ENCODE data around the gene NXPH1. TPM values are rescaled to one million over a fixed set of nuclear protein-coding genes. Genes with fewer than 3 reads are reported as not detected.

NXPH1 gene
- total RNA-seq, 3 donors from 2014 or later = 0.29 TPM; not detected in 2

DNA sequence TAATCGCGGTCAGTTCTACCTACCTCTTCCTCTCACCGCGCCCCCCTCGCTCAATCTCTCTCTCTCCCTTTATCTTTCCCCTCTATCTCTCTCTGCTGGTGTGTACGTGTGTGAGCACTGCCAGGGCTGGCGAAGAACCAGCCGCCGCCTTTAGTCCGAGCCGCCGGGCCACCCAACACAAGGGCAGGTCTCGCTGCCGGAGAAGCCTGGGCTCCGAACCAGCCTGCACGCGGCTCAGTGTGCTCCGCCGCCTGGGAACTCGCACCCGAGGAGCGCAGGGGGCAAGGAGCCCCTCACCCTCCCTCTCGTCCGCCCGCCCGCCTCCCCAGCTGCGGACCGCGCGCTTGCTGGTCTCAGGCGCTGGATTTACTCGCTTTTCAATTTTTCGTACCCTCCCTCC, 1.7 kb downstream of the NXPH1 start:
- Histone ChIP-seq H3K9me3 (no peaks in the 10 kb centered on the region), H3K4me1 (no peaks in the 10 kb centered on the region), H3K36me3 (no peaks in the 10 kb centered on the region), H3K27ac (no peak overlapping the region), H3K4me3 (no peak overlapping the region), H3K27me3 (peaks cover 2 to 85% of the 10 kb centered on the region in 2 donors)
- DNase-seq (ENCODE audit: low spot score in 2 of 2) = no peak
- intact Hi-C loops (cut with DNase I; ENCODE audit: low total_unique reads) = no loop called here
- TF ChIP-seq, protein P1, sequence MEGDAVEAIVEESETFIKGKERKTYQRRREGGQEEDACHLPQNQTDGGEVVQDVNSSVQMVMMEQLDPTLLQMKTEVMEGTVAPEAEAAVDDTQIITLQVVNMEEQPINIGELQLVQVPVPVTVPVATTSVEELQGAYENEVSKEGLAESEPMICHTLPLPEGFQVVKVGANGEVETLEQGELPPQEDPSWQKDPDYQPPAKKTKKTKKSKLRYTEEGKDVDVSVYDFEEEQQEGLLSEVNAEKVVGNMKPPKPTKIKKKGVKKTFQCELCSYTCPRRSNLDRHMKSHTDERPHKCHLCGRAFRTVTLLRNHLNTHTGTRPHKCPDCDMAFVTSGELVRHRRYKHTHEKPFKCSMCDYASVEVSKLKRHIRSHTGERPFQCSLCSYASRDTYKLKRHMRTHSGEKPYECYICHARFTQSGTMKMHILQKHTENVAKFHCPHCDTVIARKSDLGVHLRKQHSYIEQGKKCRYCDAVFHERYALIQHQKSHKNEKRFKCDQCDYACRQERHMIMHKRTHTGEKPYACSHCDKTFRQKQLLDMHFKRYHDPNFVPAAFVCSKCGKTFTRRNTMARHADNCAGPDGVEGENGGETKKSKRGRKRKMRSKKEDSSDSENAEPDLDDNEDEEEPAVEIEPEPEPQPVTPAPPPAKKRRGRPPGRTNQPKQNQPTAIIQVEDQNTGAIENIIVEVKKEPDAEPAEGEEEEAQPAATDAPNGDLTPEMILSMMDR (IDR thresholded peaks at IDR 0.05) = no peak
- TF ChIP-seq POLR2AphosphoS5 (IDR thresholded peaks at IDR 0.05) (no peak), POLR2A (IDR thresholded peaks at IDR 0.05) (no peak)

DNA sequence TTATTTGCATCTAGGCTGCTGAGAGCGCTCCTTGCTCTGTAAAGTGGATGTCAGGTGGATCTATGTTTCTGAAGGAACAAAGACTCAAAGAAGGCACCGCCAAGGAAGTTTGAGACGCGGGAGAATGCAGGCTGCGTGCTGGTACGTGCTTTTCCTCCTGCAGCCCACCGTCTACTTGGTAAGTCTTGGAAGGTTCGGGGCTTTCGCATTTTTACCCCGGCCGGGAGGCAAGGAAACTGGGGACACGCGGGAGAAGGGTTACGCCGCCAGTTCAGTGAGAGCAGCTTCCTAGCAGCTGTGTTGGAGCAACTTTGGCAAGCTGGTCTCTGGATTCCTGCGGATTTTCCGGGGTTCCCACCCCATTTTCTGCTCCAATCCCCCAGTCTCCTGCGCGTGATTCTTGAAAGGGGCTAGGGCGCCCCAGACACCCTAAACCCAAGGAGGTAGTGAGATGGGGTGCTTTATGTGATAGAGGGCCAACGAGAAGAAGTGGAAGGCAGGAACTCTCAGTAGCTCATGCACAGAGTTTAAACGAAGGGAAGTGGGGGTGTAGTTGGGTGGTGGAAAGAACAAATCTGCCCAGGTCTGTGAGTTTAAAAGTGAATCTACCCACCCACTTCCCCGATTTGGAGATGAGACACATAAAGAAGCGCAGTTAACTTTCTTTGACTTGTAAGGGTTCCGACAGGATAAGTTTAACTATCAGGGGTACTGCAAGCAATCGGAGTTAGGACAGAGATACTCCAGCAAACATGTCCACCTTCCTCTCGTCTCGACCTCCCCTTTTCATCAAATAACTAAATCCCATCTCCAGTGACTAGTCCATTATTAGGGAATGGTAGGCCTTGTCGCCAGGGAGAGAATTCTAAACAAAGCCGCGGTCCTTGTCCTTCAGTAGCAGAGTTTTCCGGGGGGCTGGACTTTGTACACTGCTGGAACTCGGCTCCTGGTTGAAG, 2.5 kb downstream of the NXPH1 start:
- TF ChIP-seq, protein P1 (IDR thresholded peaks at IDR 0.05) = no peak
- TF ChIP-seq POLR2AphosphoS5 (IDR thresholded peaks at IDR 0.05) (no peak), POLR2A (IDR thresholded peaks at IDR 0.05) (no peak)
- peaks cover 2 to 93% of the 10 kb centered on the region in 2 donors for H3K27me3 ChIP-seq
- intact Hi-C loops (cut with DNase I; ENCODE audit: low total_unique reads) = no loop called here

DNA sequence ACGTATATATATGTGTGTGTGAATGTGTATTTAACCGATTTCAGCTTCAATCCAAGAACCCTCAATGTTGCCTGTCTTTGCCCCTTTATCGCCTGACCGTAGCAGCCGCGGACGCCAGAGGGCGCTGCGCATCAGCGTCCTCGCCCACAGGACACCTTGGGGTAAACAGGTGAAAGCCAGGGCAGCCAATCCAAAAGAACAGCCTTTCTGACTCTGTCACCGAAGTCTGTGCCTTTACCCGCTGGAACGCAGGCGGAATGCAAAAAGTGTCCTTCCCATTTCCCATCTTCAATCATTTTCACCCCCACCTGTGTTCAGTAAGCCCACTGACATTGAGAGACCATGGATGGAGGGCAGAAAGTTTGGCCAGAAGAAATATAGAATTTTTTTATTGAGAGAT, 3.6 kb downstream of the NXPH1 start:
- TF ChIP-seq, protein P1 (IDR thresholded peaks at IDR 0.05) = peak in 2 of 3 donors; percentile 35 to 50
- TF ChIP-seq POLR2AphosphoS5 (IDR thresholded peaks at IDR 0.05) = no peak
- Histone ChIP-seq H3K27ac (no peak overlapping the region), H3K9me3 (no peaks in the 10 kb centered on the region), H3K4me1 (no peaks in the 10 kb centered on the region), H3K27me3 (peaks cover 2 to 98% of the 10 kb centered on the region in 2 donors), H3K36me3 (no peaks in the 10 kb centered on the region), H3K4me3 (no peak overlapping the region)
- no peak for DNase-seq (ENCODE audit: low spot score in 2 of 2)
- intact Hi-C loops (cut with DNase I; ENCODE audit: low total_unique reads) = no loop called here

More for the DNA sequence above, 2.5 kb downstream of the NXPH1 start:
- Histone ChIP-seq H3K4me1 (no peaks in the 10 kb centered on the region), H3K4me3 (no peak overlapping the region), H3K9me3 (no peaks in the 10 kb centered on the region), H3K36me3 (no peaks in the 10 kb centered on the region), H3K27ac (no peak overlapping the region)
- DNase-seq (ENCODE audit: low spot score in 2 of 2) = no peak

DNA sequence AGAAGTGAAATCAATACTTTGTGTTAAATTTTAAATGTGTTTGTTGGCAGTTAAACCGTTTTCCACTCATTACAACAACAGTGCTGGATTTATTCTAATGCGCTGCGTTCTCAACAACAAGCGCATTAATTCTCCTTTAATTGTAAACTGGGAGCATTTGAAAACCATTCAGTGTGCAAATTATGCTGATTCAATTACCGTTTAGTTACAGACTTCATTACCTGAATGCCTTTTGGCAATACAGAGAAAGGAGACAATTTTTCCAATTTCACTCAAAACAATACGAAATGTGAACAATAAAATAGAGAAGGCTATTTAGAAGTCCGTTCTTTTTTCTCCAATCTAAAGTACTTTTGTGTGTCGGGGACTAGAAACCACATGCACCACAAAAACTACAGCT, 4.2 kb downstream of the NXPH1 start:
- peaks cover 4 to 98% of the 10 kb centered on the region in 2 donors for H3K27me3 ChIP-seq
- no peaks in the 10 kb centered on the region for H3K4me1 ChIP-seq
- intact Hi-C loops (cut with DNase I; ENCODE audit: low total_unique reads) = no loop called here
- H3K36me3 ChIP-seq = no peaks in the 10 kb centered on the region
- TF ChIP-seq, protein P1 (IDR thresholded peaks at IDR 0.05) = no peak
- no peak for TF ChIP-seq POLR2A (IDR thresholded peaks at IDR 0.05)
- no peak for TF ChIP-seq POLR2AphosphoS5 (IDR thresholded peaks at IDR 0.05)
- no peak overlapping the region for H3K27ac ChIP-seq
- peaks cover 0 to 2% of the 10 kb centered on the region in 2 donors for H3K9me3 ChIP-seq
- H3K4me3 ChIP-seq = no peak overlapping the region
- no peak for DNase-seq (ENCODE audit: low spot score in 2 of 2)

DNA sequence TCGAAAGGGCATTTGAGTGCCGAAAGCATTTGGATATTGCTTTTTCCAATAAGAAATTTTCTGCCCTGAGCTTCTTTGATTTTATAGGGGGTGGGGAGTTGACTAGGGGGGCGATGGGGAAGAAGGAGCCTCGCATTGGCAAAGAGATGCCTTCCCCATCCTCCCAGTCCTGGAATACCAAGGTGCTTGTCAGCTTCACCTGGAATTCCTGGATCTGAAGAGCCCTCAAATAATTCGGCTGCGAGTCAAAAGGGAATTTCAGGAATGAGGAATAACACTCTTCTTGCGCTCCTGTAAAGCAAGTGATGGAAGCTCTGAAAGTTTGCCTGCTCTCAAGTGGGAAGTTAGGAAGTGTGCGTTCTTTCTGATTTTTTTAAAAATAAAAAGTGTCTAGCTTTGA, 7.3 kb downstream of the NXPH1 start:
- intact Hi-C loops (cut with DNase I; ENCODE audit: low total_unique reads) = no loop called here
- DNase-seq (ENCODE audit: low spot score in 2 of 2) = no peak
- Histone ChIP-seq H3K4me3 (no peak overlapping the region), H3K9me3 (peaks cover 0 to 5% of the 10 kb centered on the region in 2 donors), H3K27me3 (peaks cover 5 to 89% of the 10 kb centered on the region in 2 donors), H3K27ac (no peak overlapping the region), H3K4me1 (no peaks in the 10 kb centered on the region), H3K36me3 (no peaks in the 10 kb centered on the region)
- TF ChIP-seq, protein P1 (IDR thresholded peaks at IDR 0.05) = no peak
- TF ChIP-seq POLR2AphosphoS5 (IDR thresholded peaks at IDR 0.05) = no peak
